H9 (cell line): Measurements from ENCODE around the gene NEK4. TPM values are rescaled to one million over a fixed set of nuclear protein-coding genes. Genes with fewer than 3 reads are reported as not detected.
A peak's percentile ranks its signal among the peaks of the same experiment; 100 is the strongest.

Source experiments
- DNase-seq: peaks from one replicate; pipeline ENCODE4 v3.0.0-alpha.2; 2017
- H2AFZ ChIP-seq: one replicate; pipeline ENCODE4 v1.6.1; 2013; ENCODE audit warnings: mild to moderate bottlenecking, low read length, control low read depth, moderate library complexity
- H2AK5ac ChIP-seq: 2 replicates; pipeline ENCODE4 v1.6.1; 2013; ENCODE audit warnings: low read length, control low read depth, mixed read lengths; ENCODE audit not compliant: insufficient read length
- H2BK120ac ChIP-seq: one replicate; pipeline ENCODE4 v1.6.1; 2013; ENCODE audit warnings: low read depth, mild to moderate bottlenecking, low read length, control low read depth, inconsistent platforms; ENCODE audit not compliant: poor library complexity, severe bottlenecking
- H2BK12ac ChIP-seq: 2 replicates; pipeline ENCODE4 v1.6.1; 2013; ENCODE audit warnings: low read length, control low read depth, mixed read lengths, low read depth; ENCODE audit not compliant: insufficient read length
- H2BK15ac ChIP-seq: 2 replicates; pipeline ENCODE4 v1.6.1; 2013; ENCODE audit warnings: low read depth, low read length, control low read depth
- H2BK20ac ChIP-seq: one replicate; pipeline ENCODE4 v1.6.1; 2013; ENCODE audit warnings: low read depth, mild to moderate bottlenecking, low read length, control low read depth, inconsistent platforms; ENCODE audit not compliant: poor library complexity, severe bottlenecking
- H2BK5ac ChIP-seq: 2 replicates; pipeline ENCODE4 v1.6.1; 2013; ENCODE audit warnings: low read length, control low read depth, mixed read lengths; ENCODE audit not compliant: insufficient read length
- H3K14ac ChIP-seq: 2 replicates; pipeline ENCODE4 v1.6.1; 2013; ENCODE audit warnings: low read length, control low read depth; ENCODE audit not compliant: insufficient read depth
- H3K18ac ChIP-seq: 2 replicates; pipeline ENCODE4 v1.6.1; 2013; ENCODE audit warnings: low read depth, mild to moderate bottlenecking, mixed read lengths, low read length, control low read depth; ENCODE audit not compliant: insufficient read length
- H3K23ac ChIP-seq: 2 replicates; pipeline ENCODE4 v1.6.1; 2013; ENCODE audit warnings: low read length, control low read depth, mixed read lengths, low read depth; ENCODE audit not compliant: insufficient read length
- H3K23me2 ChIP-seq: 2 replicates; pipeline ENCODE4 v1.6.1; 2013; ENCODE audit warnings: low read depth, mild to moderate bottlenecking, mixed read lengths, low read length, control low read depth; ENCODE audit not compliant: insufficient read length, poor library complexity, severe bottlenecking
- H3K27ac ChIP-seq: 2 replicates; pipeline ENCODE4 v1.5.1; 2013; ENCODE audit warnings: low read length, control low read depth, mixed read lengths, low read depth; ENCODE audit not compliant: insufficient read length
- H3K27me3 ChIP-seq: 2 replicates; pipeline ENCODE4 v1.6.1; 2013; ENCODE audit warnings: low read length, control low read depth, inconsistent platforms; ENCODE audit not compliant: insufficient read depth
- H3K4ac ChIP-seq: 2 replicates; pipeline ENCODE4 v1.6.1; 2013; ENCODE audit warnings: low read depth, mild to moderate bottlenecking, control low read depth, inconsistent platforms, low read length, moderate library complexity
- H3K4me1 ChIP-seq: 2 replicates; pipeline ENCODE4 v1.6.1; 2013; ENCODE audit warnings: low read length, control low read depth, inconsistent platforms; ENCODE audit not compliant: insufficient read depth
- H3K4me2 ChIP-seq: 2 replicates; pipeline ENCODE4 v1.6.1; 2013; ENCODE audit warnings: low read length, control low read depth, mixed read lengths; ENCODE audit not compliant: insufficient read length, insufficient read depth
- H3K56ac ChIP-seq: 2 replicates; pipeline ENCODE4 v1.6.1; 2013; ENCODE audit warnings: low read depth, mild to moderate bottlenecking, mixed read lengths, low read length, control low read depth; ENCODE audit not compliant: insufficient read length
- H3K79me1 ChIP-seq: 2 replicates; pipeline ENCODE4 v1.6.1; 2013; ENCODE audit warnings: low read depth, mild to moderate bottlenecking, moderate library complexity, low read length, control low read depth, inconsistent platforms; ENCODE audit not compliant: insufficient read depth, poor library complexity, severe bottlenecking
- H3K79me2 ChIP-seq: 2 replicates; pipeline ENCODE4 v1.6.1; 2013; ENCODE audit warnings: low read length, control low read depth, inconsistent platforms; ENCODE audit not compliant: insufficient read depth
- H3K9ac ChIP-seq: 2 replicates; pipeline ENCODE4 v1.6.1; 2013; ENCODE audit warnings: low read length, control low read depth, mixed read lengths; ENCODE audit not compliant: insufficient read length; ENCODE audit errors: extremely low read depth
- H3K9me3 ChIP-seq: one replicate; pipeline ENCODE4 v1.6.1; 2013; ENCODE audit warnings: low read depth, low read length, inconsistent platforms; ENCODE audit not compliant: control insufficient read depth
- H3T11ph ChIP-seq: one replicate; pipeline ENCODE4 v1.6.1; 2013; ENCODE audit warnings: mild to moderate bottlenecking, low read length, control low read depth, inconsistent platforms
- H4K20me1 ChIP-seq: one replicate; pipeline ENCODE4 v1.6.1; 2013; ENCODE audit not compliant: control insufficient read depth, insufficient read length, insufficient read depth
- H4K5ac ChIP-seq: 2 replicates; pipeline ENCODE4 v1.6.1; 2013; ENCODE audit warnings: low read depth, mild to moderate bottlenecking, mixed read lengths, low read length, control low read depth; ENCODE audit not compliant: insufficient read length
- H4K8ac ChIP-seq: replicated peaks from 2 replicates; pipeline ENCODE4 v1.6.1; 2013; ENCODE audit warnings: low read length, control low read depth, mixed read lengths, low read depth; ENCODE audit not compliant: insufficient read length
- H4K91ac ChIP-seq: 2 replicates; pipeline ENCODE4 v1.6.1; 2013; ENCODE audit warnings: low read depth, mild to moderate bottlenecking, moderate library complexity, mixed read lengths, low read length, control low read depth; ENCODE audit not compliant: insufficient read length
- H3K27ac Mint-ChIP-seq, 3 experiments: 2 replicates in 2 of 3; 3 replicates in 1 of 3; pipeline ENCODE4 v1.8.0; 2020 to 2021; ENCODE audit warnings: mixed read lengths in 3 of 3, mild to moderate bottlenecking in 1 of 3, moderate library complexity in 1 of 3
- H3K27me3 Mint-ChIP-seq: 2 replicates; pipeline ENCODE4 v1.8.0; 2021; ENCODE audit warnings: low read depth, mild to moderate bottlenecking, moderate library complexity, mixed read lengths
- H3K36me3 Mint-ChIP-seq, 3 experiments: 2 replicates in 2 of 3; 3 replicates in 1 of 3; pipeline ENCODE4 v1.8.0; 2020 to 2021; ENCODE audit warnings: low read depth in 3 of 3, mixed read lengths in 3 of 3; ENCODE audit not compliant: insufficient read depth in 1 of 3
- H3K4me1 Mint-ChIP-seq, 2 experiments: 2 replicates each; pipeline ENCODE4 v1.8.0; 2020; ENCODE audit warnings: mixed read lengths in 2 of 2
- H3K4me3 Mint-ChIP-seq, 2 experiments: 2 replicates in 1 of 2; 3 replicates in 1 of 2; pipeline ENCODE4 v1.8.0; 2020 to 2021; ENCODE audit warnings: mild to moderate bottlenecking in 2 of 2, mixed read lengths in 2 of 2, moderate library complexity in 1 of 2
- H3K9me3 Mint-ChIP-seq, 2 experiments: 2 replicates in 1 of 2; 3 replicates in 1 of 2; pipeline ENCODE4 v1.8.0; 2020; ENCODE audit warnings: mild to moderate bottlenecking in 2 of 2, mixed read lengths in 2 of 2, moderate library complexity in 1 of 2
- CTCF ChIP-seq: fragments of 200-600 bp; sonication (generic); conservative IDR thresholded peaks from 3 replicates; pipeline ENCODE4 v1.8.0; 2021; ENCODE audit warnings: antibody characterized with exemption, mild to moderate bottlenecking
- WGBS: extraction: QIAGEN DNeasy Blood & Tissue Kit; methylation state at CpG from one replicate; pipeline ENCODE4 v1.1.7; 2013; ENCODE audit warnings: missing lambda C conversion rate, low lambda C conversion rate, mixed read lengths; ENCODE audit not compliant: insufficient read length; ENCODE audit errors: extremely low coverage; 5-methylcytosine and 5-hydroxymethylcytosine counted together
- total RNA-seq: library from RNA; stranded (reverse); gene quantifications from 2 replicates; pipeline ENCODE4 v1.2.1, GENCODE V29; 2021

The NEK4 gene
- total RNA-seq, 1 experiment from 2014 or later = 36.0 TPM

- no peak overlapping the region for H3K23ac ChIP-seq
- no peak overlapping the region for H3K14ac ChIP-seq
- Mint-ChIP-seq H3K27me3 (peaks cover 3% of the 10 kb centered on the region; the same call in 1 of the 2 replicates), H3K36me3 (peaks cover 70 to 84% (median 81%) of the 10 kb centered on the region in 3 experiments), H3K4me3 (no peak overlapping the region), H3K9me3 (no peaks in the 10 kb centered on the region), H3K4me1 (peaks cover 14 to 15% of the 10 kb centered on the region in 2 experiments), H3K27ac (peak overlapping the region in 1 of 3 experiments; percentile 68; a peak in 1 of 7 replicates)
- H4K91ac ChIP-seq = no peak overlapping the region
- no peak overlapping the region for H2BK20ac ChIP-seq
- no peak overlapping the region for H3K56ac ChIP-seq
- H3K9ac ChIP-seq = no peak overlapping the region
- H4K5ac ChIP-seq = no peak overlapping the region
- H3K27me3 ChIP-seq = no peaks in the 10 kb centered on the region
- H3K9me3 ChIP-seq = no peaks in the 10 kb centered on the region
- H3K18ac ChIP-seq = no peak overlapping the region
- no peak for DNase-seq
- H3K79me1 ChIP-seq = peaks cover 16% of the 10 kb centered on the region
- H3T11ph ChIP-seq = no peak overlapping the region
- H2BK12ac ChIP-seq = no peak overlapping the region
- H2BK5ac ChIP-seq = no peak overlapping the region
- no peak overlapping the region for H2BK15ac ChIP-seq
- no peak overlapping the region for H3K27ac ChIP-seq
- H2AK5ac ChIP-seq = no peak overlapping the region
- H2BK120ac ChIP-seq = no peak overlapping the region
- no peaks in the 10 kb centered on the region for H3K4me1 ChIP-seq
- H4K8ac ChIP-seq = no peak overlapping the region
- no peak for TF ChIP-seq CTCF
- H3K23me2 ChIP-seq = peaks cover 3% of the 10 kb centered on the region
- no peak overlapping the region for H3K4ac ChIP-seq
- no CpG with 5 or more reads among the region's 3 CpGs for WGBS
- peaks cover 12% of the 10 kb centered on the region; the same call in 1 of the 2 replicates for H3K79me2 ChIP-seq
- no peak overlapping the region for H2AFZ ChIP-seq
- H3K4me2 ChIP-seq = no peak overlapping the region
- H4K20me1 ChIP-seq = no peaks in the 10 kb centered on the region
These were observed 81.6 kb downstream of the NEK4 start for GRCh38 chr3:52689151-52689550.
